Measurements from ENCODE around the gene SBF1.
A peak's percentile ranks its signal among the peaks of the same experiment; 100 is the strongest.
"Not testable (repeated sequence)": the region's sequence is repeated elsewhere in the genome, so short reads cannot be mapped to it uniquely, and the experiment has no call there.

SBF1 gene

GRCh38 chr22:50415426-50415825, 59.4 kb downstream of the SBF1 start:
- DNase-seq = no peak
- in situ Hi-C loops (cut with MboI; ENCODE audit: low pct_unique_long_range_greater_than_20kb, low sequenced_read_pairs) = no loop called here

GRCh38 chr22:50414476-50415248, 60.2 kb downstream of the SBF1 start:
- DNase-seq = no peak
- in situ Hi-C loops (cut with MboI; ENCODE audit: low pct_unique_long_range_greater_than_20kb, low sequenced_read_pairs) = no loop called here

GRCh38 chr22:50408954-50409353, 65.9 kb downstream of the SBF1 start:
- DNase-seq; in situ Hi-C loops (cut with MboI; ENCODE audit: low pct_unique_long_range_greater_than_20kb, low sequenced_read_pairs): not testable (repeated sequence)

GRCh38 chr22:50408311-50408710, 66.5 kb downstream of the SBF1 start:
- no peak for DNase-seq
- in situ Hi-C loops (cut with MboI; ENCODE audit: low pct_unique_long_range_greater_than_20kb, low sequenced_read_pairs) = no loop called here

- no peak for DNase-seq
- in situ Hi-C loops (cut with MboI; ENCODE audit: low pct_unique_long_range_greater_than_20kb, low sequenced_read_pairs) = no loop called here
Measured at GRCh38 chr22:50406416-50407170, 68.2 kb downstream of the SBF1 start.

GRCh38 chr22:50403701-50404101, 71.1 kb downstream of the SBF1 start:
- peak; percentile 87 for DNase-seq
- in situ Hi-C loops (cut with MboI; ENCODE audit: low pct_unique_long_range_greater_than_20kb, low sequenced_read_pairs) = no loop called here

- in situ Hi-C loops (cut with MboI; ENCODE audit: low pct_unique_long_range_greater_than_20kb, low sequenced_read_pairs) = no loop called here
- DNase-seq = no peak
Measured at GRCh38 chr22:50401907-50402306, 72.9 kb downstream of the SBF1 start.

GRCh38 chr22:50400931-50401330, 73.9 kb downstream of the SBF1 start:
- in situ Hi-C loops (cut with MboI; ENCODE audit: low pct_unique_long_range_greater_than_20kb, low sequenced_read_pairs) = no loop called here
- DNase-seq = no peak

- DNase-seq = no peak
- in situ Hi-C loops (cut with MboI; ENCODE audit: low pct_unique_long_range_greater_than_20kb, low sequenced_read_pairs) = no loop called here
Measured at GRCh38 chr22:50400406-50400805, 74.4 kb downstream of the SBF1 start.

- peak; percentile 49 for DNase-seq
- in situ Hi-C loops (cut with MboI; ENCODE audit: low pct_unique_long_range_greater_than_20kb, low sequenced_read_pairs) = no loop called here
Measured at GRCh38 chr22:50399751-50400331, 75.0 kb downstream of the SBF1 start.

- in situ Hi-C loops (cut with MboI; ENCODE audit: low pct_unique_long_range_greater_than_20kb, low sequenced_read_pairs) = no loop called here
- DNase-seq = no peak
Measured at GRCh38 chr22:50398831-50399648, 75.8 kb downstream of the SBF1 start.

- DNase-seq; in situ Hi-C loops (cut with MboI; ENCODE audit: low pct_unique_long_range_greater_than_20kb, low sequenced_read_pairs): not testable (repeated sequence)
Measured at GRCh38 chr22:50397371-50398060, 77.3 kb downstream of the SBF1 start.

- in situ Hi-C loops (cut with MboI; ENCODE audit: low pct_unique_long_range_greater_than_20kb, low sequenced_read_pairs) = no loop called here
- DNase-seq = no peak
Measured at GRCh38 chr22:50396751-50397370, 78.0 kb downstream of the SBF1 start.
